Glutamatergic neuron (in vitro differentiated cells): ENCODE results near the gene CACTIN. TPM values are rescaled to one million over a fixed set of nuclear protein-coding genes. Genes with fewer than 3 reads are reported as not detected.
A peak's percentile ranks its signal among the peaks of the same experiment; 100 is the strongest.

Experiments used
- DNase-seq: peaks from one replicate; pipeline ENCODE4 v3.0.0; 2022
- H3K27ac Mint-ChIP-seq: one replicate; pipeline ENCODE4 v1.8.0; 2020; ENCODE audit warnings: mild to moderate bottlenecking, mixed read lengths, inconsistent platforms; ENCODE audit not compliant: unreplicated experiment
- H3K27me3 Mint-ChIP-seq: one replicate; pipeline ENCODE4 v1.8.0; 2020; ENCODE audit warnings: mild to moderate bottlenecking, moderate library complexity, mixed read lengths, inconsistent platforms; ENCODE audit not compliant: unreplicated experiment
- H3K36me3 Mint-ChIP-seq: one replicate; pipeline ENCODE4 v1.8.0; 2020; ENCODE audit warnings: mild to moderate bottlenecking, mixed read lengths, inconsistent platforms; ENCODE audit not compliant: unreplicated experiment
- H3K4me1 Mint-ChIP-seq: one replicate; pipeline ENCODE4 v1.8.0; 2020; ENCODE audit warnings: mild to moderate bottlenecking, low read depth, mixed read lengths, inconsistent platforms; ENCODE audit not compliant: unreplicated experiment
- H3K4me3 Mint-ChIP-seq: one replicate; pipeline ENCODE4 v1.8.0; 2020; ENCODE audit warnings: mild to moderate bottlenecking, mixed read lengths, inconsistent platforms; ENCODE audit not compliant: unreplicated experiment
- H3K9me3 Mint-ChIP-seq: one replicate; pipeline ENCODE4 v1.8.0; 2020; ENCODE audit warnings: mild to moderate bottlenecking, moderate library complexity, mixed read lengths, inconsistent platforms; ENCODE audit not compliant: unreplicated experiment
- total RNA-seq: library from RNA; stranded (reverse); fragmentation: NEBNext Ultra II Directional; extraction: Animal tissue kit (Norgen Biotek cat#: 25700); gene quantifications from one replicate; pipeline ENCODE4 v1.2.1, GENCODE V29; 2021; ENCODE audit not compliant: unreplicated experiment
- TF ChIP-seq, protein P1 (sequence below): fragments of 200-600 bp; sonication (generic); IDR thresholded peaks from one replicate; pipeline ENCODE4 v1.5.0; 2021; ENCODE audit not compliant: partially characterized antibody, unreplicated experiment

Gene CACTIN
- total RNA-seq, 1 donor from 2014 or later = 29.7 TPM

DNA sequence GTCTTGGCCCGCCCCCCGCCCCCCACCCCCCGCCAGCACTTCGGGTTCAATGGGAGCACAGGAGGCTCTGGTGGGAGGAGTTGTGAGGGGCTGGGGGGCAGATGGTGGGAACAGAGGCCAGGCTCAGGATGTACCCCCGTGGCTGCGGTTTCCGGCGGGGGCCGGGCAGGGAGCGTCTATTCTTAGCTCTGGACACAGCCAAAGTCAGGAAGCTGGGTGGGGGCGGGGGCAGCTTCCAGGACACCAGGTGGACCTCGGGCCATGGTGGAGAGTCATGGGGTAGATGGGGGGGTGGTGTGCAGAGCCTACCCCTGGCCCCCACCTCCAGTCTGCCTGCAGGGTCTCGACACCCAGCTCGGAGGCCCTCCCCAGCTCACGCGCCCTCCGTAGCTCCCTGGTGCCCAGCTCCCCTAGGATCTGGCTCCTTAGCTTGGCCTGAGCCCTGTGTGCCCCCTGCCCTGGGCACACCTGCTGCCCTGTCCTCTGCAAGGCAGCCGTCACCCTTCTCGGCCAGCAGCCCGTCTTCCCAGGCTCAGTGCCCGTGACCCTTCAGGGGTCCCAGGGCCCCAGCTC, 17.8 kb downstream of the CACTIN start:
- Mint-ChIP-seq H3K4me3 (no peak overlapping the region), H3K9me3 (no peaks in the 10 kb centered on the region), H3K36me3 (no peaks in the 10 kb centered on the region), H3K4me1 (peaks cover 2% of the 10 kb centered on the region), H3K27ac (no peak overlapping the region), H3K27me3 (peaks cover 8% of the 10 kb centered on the region)
- TF ChIP-seq, protein P1, sequence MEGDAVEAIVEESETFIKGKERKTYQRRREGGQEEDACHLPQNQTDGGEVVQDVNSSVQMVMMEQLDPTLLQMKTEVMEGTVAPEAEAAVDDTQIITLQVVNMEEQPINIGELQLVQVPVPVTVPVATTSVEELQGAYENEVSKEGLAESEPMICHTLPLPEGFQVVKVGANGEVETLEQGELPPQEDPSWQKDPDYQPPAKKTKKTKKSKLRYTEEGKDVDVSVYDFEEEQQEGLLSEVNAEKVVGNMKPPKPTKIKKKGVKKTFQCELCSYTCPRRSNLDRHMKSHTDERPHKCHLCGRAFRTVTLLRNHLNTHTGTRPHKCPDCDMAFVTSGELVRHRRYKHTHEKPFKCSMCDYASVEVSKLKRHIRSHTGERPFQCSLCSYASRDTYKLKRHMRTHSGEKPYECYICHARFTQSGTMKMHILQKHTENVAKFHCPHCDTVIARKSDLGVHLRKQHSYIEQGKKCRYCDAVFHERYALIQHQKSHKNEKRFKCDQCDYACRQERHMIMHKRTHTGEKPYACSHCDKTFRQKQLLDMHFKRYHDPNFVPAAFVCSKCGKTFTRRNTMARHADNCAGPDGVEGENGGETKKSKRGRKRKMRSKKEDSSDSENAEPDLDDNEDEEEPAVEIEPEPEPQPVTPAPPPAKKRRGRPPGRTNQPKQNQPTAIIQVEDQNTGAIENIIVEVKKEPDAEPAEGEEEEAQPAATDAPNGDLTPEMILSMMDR = no peak
- no peak for DNase-seq

DNA sequence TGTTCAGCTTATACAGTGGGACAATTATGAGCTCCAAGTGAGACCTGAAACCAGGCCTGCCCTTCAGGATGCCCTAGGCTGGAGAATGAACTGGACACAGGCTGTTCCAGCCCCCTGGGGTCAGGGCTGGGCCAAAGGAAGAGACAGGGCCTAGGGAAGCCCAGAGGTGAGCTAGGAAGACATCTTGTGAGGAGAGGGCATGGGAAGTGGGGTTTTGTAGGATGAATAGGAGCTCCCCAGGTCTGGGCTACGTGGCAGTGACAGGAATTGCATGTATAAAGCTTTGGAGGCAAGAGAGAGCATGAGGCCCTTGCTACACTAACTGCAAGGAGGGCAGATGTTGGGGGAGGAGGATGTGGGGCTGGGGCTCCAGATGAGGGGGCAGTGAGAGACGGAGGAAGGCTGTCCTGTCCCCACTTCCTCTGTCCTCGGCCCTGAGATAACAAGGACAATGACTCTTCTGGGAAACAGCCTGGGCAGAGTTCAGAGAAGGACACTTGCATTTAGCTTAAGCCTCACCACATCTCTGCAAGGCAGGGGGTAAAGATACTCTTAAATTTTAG, 18.4 kb downstream of the CACTIN start:
- no peaks in the 10 kb centered on the region for H3K9me3 Mint-ChIP-seq
- no peaks in the 10 kb centered on the region for H3K36me3 Mint-ChIP-seq
- H3K27ac Mint-ChIP-seq = no peak overlapping the region
- TF ChIP-seq, protein P1 = no peak
- no peak overlapping the region for H3K4me3 Mint-ChIP-seq
- DNase-seq = no peak
- H3K27me3 Mint-ChIP-seq = peaks cover 10% of the 10 kb centered on the region
- peaks cover 2% of the 10 kb centered on the region for H3K4me1 Mint-ChIP-seq

DNA sequence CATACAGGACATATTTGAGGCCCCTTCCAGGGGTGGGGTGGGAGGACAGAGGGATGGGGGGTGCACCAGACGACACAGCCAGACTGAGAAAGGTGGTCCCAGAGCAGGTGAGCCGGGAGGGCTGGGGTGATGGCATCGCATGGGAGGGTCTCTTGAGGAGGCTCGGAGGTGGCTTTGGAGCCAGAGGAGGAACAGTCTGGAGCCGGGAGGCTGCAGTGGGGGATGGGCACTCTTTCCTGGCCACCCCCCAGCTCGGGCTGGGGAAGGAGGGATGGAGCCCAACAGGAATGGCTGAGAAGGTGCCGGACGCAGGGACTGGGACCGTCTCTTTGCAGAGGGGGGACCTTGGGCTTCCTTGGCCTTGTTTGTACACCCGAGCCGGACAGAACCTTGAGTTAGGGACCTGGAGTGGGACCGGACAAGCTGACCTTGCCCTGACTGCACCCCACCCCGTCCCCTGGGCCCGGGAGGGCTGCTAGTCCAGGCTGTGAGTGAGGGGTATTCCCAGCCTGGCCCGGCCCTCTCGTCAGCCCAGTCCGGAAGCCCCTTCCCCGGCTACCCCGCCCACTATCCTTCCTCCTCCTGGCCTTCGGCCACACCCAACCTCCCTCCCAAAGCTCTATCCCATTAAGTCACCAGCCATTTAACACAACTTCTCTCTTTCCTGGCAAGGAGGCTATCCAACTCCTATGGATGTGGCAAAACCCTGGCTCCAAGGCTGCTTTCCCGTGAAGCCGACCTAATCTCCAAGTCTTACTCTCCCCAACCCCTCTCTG, 19.1 kb downstream of the CACTIN start:
- Mint-ChIP-seq H3K4me1 (peaks cover 2% of the 10 kb centered on the region), H3K36me3 (no peaks in the 10 kb centered on the region), H3K27me3 (peaks cover 10% of the 10 kb centered on the region), H3K4me3 (no peak overlapping the region), H3K27ac (no peak overlapping the region), H3K9me3 (no peaks in the 10 kb centered on the region)
- no peak for DNase-seq
- TF ChIP-seq, protein P1 = no peak

DNA sequence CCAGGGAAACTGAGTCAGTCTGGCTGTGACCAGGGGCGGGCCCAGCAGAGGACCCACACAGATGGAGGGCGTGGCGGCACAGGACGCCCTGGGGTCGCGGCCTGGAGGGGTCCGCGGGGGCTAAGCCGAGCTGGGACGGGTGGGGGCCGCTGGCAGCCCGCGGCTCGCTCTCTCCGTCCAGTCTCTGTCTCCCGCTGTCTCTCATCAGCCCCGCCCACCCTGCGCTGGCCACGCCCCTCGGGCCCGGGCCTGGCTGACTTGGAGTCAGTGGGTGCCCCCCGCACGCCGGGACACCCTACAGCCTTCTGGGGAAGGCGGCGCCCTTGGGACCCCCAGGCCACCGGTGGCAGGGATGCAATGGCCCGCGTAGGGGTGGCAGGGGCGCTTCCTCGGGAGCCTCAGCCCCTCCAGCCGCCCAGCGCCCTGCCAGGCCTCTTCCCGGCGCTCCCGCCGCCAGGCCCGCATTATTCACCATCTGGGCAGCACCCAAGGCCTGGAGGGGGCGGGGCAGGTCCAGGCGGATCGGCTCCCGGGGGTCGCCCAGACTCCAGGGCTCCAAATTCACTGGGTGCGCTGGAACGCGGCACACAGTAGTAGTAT, 19.8 kb downstream of the CACTIN start, which contains the start of gene TBXA2R:
TSS of gene TBXA2R (minus strand) at position 186 of the 600 bp plus-strand sequence. CDS start 6,241 bp downstream, outside the sequence.
- H3K4me3 Mint-ChIP-seq = no peak within 1 kb of the TSS
- peak; percentile 67 for DNase-seq

More for the DNA sequence above, 19.8 kb downstream of the CACTIN start, which contains the start of gene TBXA2R:
- Mint-ChIP-seq H3K4me1 (peaks cover 2% of the 10 kb centered on the region), H3K9me3 (no peaks in the 10 kb centered on the region), H3K27ac (no peak within 1 kb of the TSS), H3K27me3 (peaks cover 10% of the 10 kb centered on the region), H3K36me3 (no peaks in the 10 kb centered on the region)
- TF ChIP-seq, protein P1 = no peak
